ENCODE results near the gene MOB3B. TPM values are rescaled to one million over a fixed set of nuclear protein-coding genes. Genes with fewer than 3 reads are reported as not detected.

MOB3B gene
- total RNA-seq, 3 donors from 2014 or later (not counting 1 experiment from before 2014, with no cell fraction given), result 0.23 to 0.30 (median 0.28) TPM

GRCh38 chr9:27445688-27446087 is 83.9 kb downstream of the MOB3B start:
- no peaks in the 10 kb centered on the region for H3K27me3 ChIP-seq (ENCODE audit: control insufficient read depth, insufficient read depth, low read length)
- no peak for DNase-seq
- H3K4me3 ChIP-seq (ENCODE audit: low read length), result no peak overlapping the region
- WGBS (ENCODE audit: insufficient coverage), result 89% methylated on average over 5 of the region's 6 CpGs
- Mint-ChIP-seq H3K27me3 (ENCODE audit: low read depth in 2 of 2) (no peaks in the 10 kb centered on the region), H3K9me3 (peaks cover 0 to 4% of the 10 kb centered on the region in 2 donors), H3K4me3 (no peak overlapping the region), H3K27ac (no peak overlapping the region), H3K36me3 (no peaks in the 10 kb centered on the region), H3K4me1 (peaks cover 0 to 5% of the 10 kb centered on the region in 2 donors)
- intact Hi-C loops (cut with micrococcal nuclease), result no loop called here
- ATAC-seq, result no peak
- no peaks in the 10 kb centered on the region for H3K4me1 ChIP-seq (ENCODE audit: control insufficient read depth, insufficient read depth, low read length)
- no peaks in the 10 kb centered on the region for H3K36me3 ChIP-seq (ENCODE audit: control insufficient read depth, insufficient read depth, low read length)
- no peak overlapping the region for H3K27ac ChIP-seq (ENCODE audit: low read length)
- TF ChIP-seq CTCF (IDR thresholded peaks at IDR 0.05), result no peak
- H3K9me3 ChIP-seq (ENCODE audit: control insufficient read depth, insufficient read depth, low read length), result no peaks in the 10 kb centered on the region

- no peak overlapping the region for H3K4me3 Mint-ChIP-seq
- no peak overlapping the region for H3K27ac ChIP-seq (ENCODE audit: low read length)
- no peak overlapping the region for H3K4me3 ChIP-seq (ENCODE audit: low read length)
- no peak for TF ChIP-seq CTCF (IDR thresholded peaks at IDR 0.05)
- no peaks in the 10 kb centered on the region for H3K27me3 ChIP-seq (ENCODE audit: control insufficient read depth, insufficient read depth, low read length)
- WGBS (ENCODE audit: insufficient coverage), result 93% methylated on average over 3 of the region's 5 CpGs
- ATAC-seq (no peak), DNase-seq (no peak)
- H3K9me3 ChIP-seq (ENCODE audit: control insufficient read depth, insufficient read depth, low read length), result no peaks in the 10 kb centered on the region
- no peaks in the 10 kb centered on the region for H3K36me3 ChIP-seq (ENCODE audit: control insufficient read depth, insufficient read depth, low read length)
- H3K4me1 Mint-ChIP-seq, result peaks cover 0 to 5% of the 10 kb centered on the region in 2 donors
- H3K27me3 Mint-ChIP-seq (ENCODE audit: low read depth in 2 of 2), result no peaks in the 10 kb centered on the region
- peaks cover 0 to 4% of the 10 kb centered on the region in 2 donors for H3K9me3 Mint-ChIP-seq
- no peak overlapping the region for H3K27ac Mint-ChIP-seq
- intact Hi-C loops (cut with micrococcal nuclease), result no loop called here
- H3K36me3 Mint-ChIP-seq, result no peaks in the 10 kb centered on the region
- H3K4me1 ChIP-seq (ENCODE audit: control insufficient read depth, insufficient read depth, low read length), result no peaks in the 10 kb centered on the region
Measured at GRCh38 chr9:27445057-27445595, 84.5 kb downstream of the MOB3B start.

- H3K9me3 ChIP-seq (ENCODE audit: control insufficient read depth, insufficient read depth, low read length), result no peaks in the 10 kb centered on the region
- peaks cover 0 to 4% of the 10 kb centered on the region in 2 donors for H3K9me3 Mint-ChIP-seq
- H3K4me1 ChIP-seq (ENCODE audit: control insufficient read depth, insufficient read depth, low read length), result peaks cover 4% of the 10 kb centered on the region
- no peak overlapping the region for H3K4me3 Mint-ChIP-seq
- intact Hi-C loops (cut with micrococcal nuclease), result no loop called here
- no peaks in the 10 kb centered on the region for H3K27me3 ChIP-seq (ENCODE audit: control insufficient read depth, insufficient read depth, low read length)
- no peak overlapping the region for H3K4me3 ChIP-seq (ENCODE audit: low read length)
- DNase-seq (no peak), ATAC-seq (no peak)
- no peaks in the 10 kb centered on the region for H3K27me3 Mint-ChIP-seq (ENCODE audit: low read depth in 2 of 2)
- WGBS (ENCODE audit: insufficient coverage), result 75% methylated on average over 4 of the region's 4 CpGs
- no peaks in the 10 kb centered on the region for H3K36me3 ChIP-seq (ENCODE audit: control insufficient read depth, insufficient read depth, low read length)
- no peaks in the 10 kb centered on the region for H3K36me3 Mint-ChIP-seq
- H3K27ac Mint-ChIP-seq, result no peak overlapping the region
- no peak for TF ChIP-seq CTCF (IDR thresholded peaks at IDR 0.05)
- H3K4me1 Mint-ChIP-seq, result peaks cover 0 to 5% of the 10 kb centered on the region in 2 donors
- no peak overlapping the region for H3K27ac ChIP-seq (ENCODE audit: low read length)
Measured at GRCh38 chr9:27442464-27442863, 87.2 kb downstream of the MOB3B start.

GRCh38 chr9:27441741-27442070 is 87.9 kb downstream of the MOB3B start:
- intact Hi-C loops (cut with micrococcal nuclease), result no loop called here

More at GRCh38 chr9:27441741-27442070, 87.9 kb downstream of the MOB3B start:
- Histone ChIP-seq H3K4me3 (ENCODE audit: low read length) (no peak overlapping the region), H3K27ac (ENCODE audit: low read length) (no peak overlapping the region), H3K4me1 (ENCODE audit: control insufficient read depth, insufficient read depth, low read length) (peaks cover 4% of the 10 kb centered on the region), H3K36me3 (ENCODE audit: control insufficient read depth, insufficient read depth, low read length) (no peaks in the 10 kb centered on the region), H3K9me3 (ENCODE audit: control insufficient read depth, insufficient read depth, low read length) (no peaks in the 10 kb centered on the region), H3K27me3 (ENCODE audit: control insufficient read depth, insufficient read depth, low read length) (no peaks in the 10 kb centered on the region)
- DNase-seq (no peak), ATAC-seq (no peak)
- TF ChIP-seq CTCF (IDR thresholded peaks at IDR 0.05), result no peak
- Mint-ChIP-seq H3K27ac (no peak overlapping the region), H3K4me1 (peaks cover 0 to 5% of the 10 kb centered on the region in 2 donors), H3K27me3 (ENCODE audit: low read depth in 2 of 2) (no peaks in the 10 kb centered on the region), H3K36me3 (no peaks in the 10 kb centered on the region), H3K9me3 (peaks cover 0 to 4% of the 10 kb centered on the region in 2 donors), H3K4me3 (no peak overlapping the region)
- WGBS (ENCODE audit: insufficient coverage), result 51% methylated on average over 2 of the region's 4 CpGs

All from natural killer cell (primary cell).